Iris pigment epithelial cell (primary cell): Measurements from ENCODE around the gene RIPOR2.
A peak's percentile ranks its signal among the peaks of the same experiment; 100 is the strongest.

Source experiments
- DNase-seq: peaks from one replicate; pipeline ENCODE4 v3.0.0-alpha.2; 2011; ENCODE audit warnings: low read depth

The RIPOR2 gene

GRCh38 chr6:24876499-24877465, 59.0 kb downstream of the RIPOR2 start:
- DNase-seq = no peak

- no peak for DNase-seq
These were observed 60.2 kb downstream of the RIPOR2 start for GRCh38 chr6:24875534-24875901.

GRCh38 chr6:24874776-24875533, 60.8 kb downstream of the RIPOR2 start:
- DNase-seq = no peak

GRCh38 chr6:24874128-24874527, 61.6 kb downstream of the RIPOR2 start:
- no peak for DNase-seq

GRCh38 chr6:24872779-24873178, 63.0 kb downstream of the RIPOR2 start:
- DNase-seq = peak; percentile 7

- DNase-seq = no peak
These were observed 67.0 kb downstream of the RIPOR2 start for GRCh38 chr6:24868765-24869164.

- no peak for DNase-seq
These were observed 68.6 kb downstream of the RIPOR2 start for GRCh38 chr6:24867104-24867703.

- no peak for DNase-seq
These were observed 70.6 kb downstream of the RIPOR2 start for GRCh38 chr6:24865161-24865560.

- peak; percentile 37 for DNase-seq
These were observed 71.4 kb downstream of the RIPOR2 start for GRCh38 chr6:24864343-24864742.

GRCh38 chr6:24861934-24862333, 73.8 kb downstream of the RIPOR2 start:
- no peak for DNase-seq

GRCh38 chr6:24859608-24860200, 76.1 kb downstream of the RIPOR2 start:
- DNase-seq = no peak

- DNase-seq = no peak
These were observed 76.6 kb downstream of the RIPOR2 start for GRCh38 chr6:24859132-24859531.

- peak; percentile 7 for DNase-seq
These were observed 77.5 kb downstream of the RIPOR2 start for GRCh38 chr6:24858177-24858653.

- DNase-seq = no peak
These were observed 78.7 kb downstream of the RIPOR2 start for GRCh38 chr6:24856901-24857670.

- no peak for DNase-seq
These were observed 79.5 kb downstream of the RIPOR2 start for GRCh38 chr6:24856246-24856599.

GRCh38 chr6:24855395-24856245, 80.1 kb downstream of the RIPOR2 start:
- peak; percentile 76 for DNase-seq

GRCh38 chr6:24854077-24854666, 81.6 kb downstream of the RIPOR2 start:
- no peak for DNase-seq

GRCh38 chr6:24851086-24851485, 84.7 kb downstream of the RIPOR2 start:
- no peak for DNase-seq

GRCh38 chr6:24849713-24850112, 86.0 kb downstream of the RIPOR2 start:
- DNase-seq = no peak

- DNase-seq = no peak
These were observed 87.3 kb downstream of the RIPOR2 start for GRCh38 chr6:24848461-24848860.
